Activated B cell treated with CpG ODN at 0.5 μM for 24 hours (primary cell): ENCODE results near the gene NEURL4. TPM values are rescaled to one million over a fixed set of nuclear protein-coding genes. Genes with fewer than 3 reads are reported as not detected.
"Not testable (repeated sequence)": the region's sequence is repeated elsewhere in the genome, so short reads cannot be mapped to it uniquely, and the experiment has no call there.

ENCODE experiments used
- ATAC-seq: fragments of 200-7000 bp; cut with Tn5 transposase; one replicate; pipeline ENCODE4 v1.10.0; 2021; ENCODE audit warnings: low read depth, mild to moderate bottlenecking, moderate library complexity
- CTCF ChIA-PET: fragments of 350-600 bp; sonication (Branson Sonifier 250); formaldehyde crosslinking; loops from one replicate; lab custom pipeline; 2021; ENCODE audit warnings: antibody characterized with exemption; lab: Charles Lee
- POLR2A ChIA-PET: fragments of 350-600 bp; sonication (Branson Sonifier 250); formaldehyde crosslinking; loops from one replicate; lab custom pipeline; 2021; ENCODE audit warnings: antibody characterized with exemption; lab: Charles Lee
- DNase-seq: peaks from one replicate; pipeline ENCODE4 v3.0.0; 2022
- H3K27ac Mint-ChIP-seq: one replicate; pipeline ENCODE4 v1.8.0; 2020; ENCODE audit warnings: mixed read lengths
- H3K27me3 Mint-ChIP-seq: one replicate; pipeline ENCODE4 v1.8.0; 2021; ENCODE audit warnings: mixed read lengths
- H3K36me3 Mint-ChIP-seq: one replicate; pipeline ENCODE4 v1.8.0; 2021; ENCODE audit warnings: low read depth, mixed read lengths
- H3K4me1 Mint-ChIP-seq: one replicate; pipeline ENCODE4 v1.8.0; 2021; ENCODE audit warnings: mixed read lengths
- H3K4me3 Mint-ChIP-seq: one replicate; pipeline ENCODE4 v1.8.0; 2020; ENCODE audit warnings: mild to moderate bottlenecking, mixed read lengths
- H3K9me3 Mint-ChIP-seq: one replicate; pipeline ENCODE4 v1.8.0; 2020; ENCODE audit warnings: mixed read lengths
- intact Hi-C: fragments of 100-400 bp; cut with micrococcal nuclease; formaldehyde crosslinking; loops from one replicate; pipeline ENCODE4 v1.15.1; 2024
- total RNA-seq: library from RNA; stranded (reverse); gene quantifications from 2 replicates; pipeline ENCODE4 v1.2.3, GENCODE V29; 2022
- TF ChIP-seq, protein P1 (sequence below): fragments of 200-600 bp; IDR thresholded peaks from one replicate; pipeline ENCODE4 v1.8.0; 2022; ENCODE audit warnings: antibody characterized with exemption, mild to moderate bottlenecking

NEURL4 gene
- total RNA-seq, 1 donor from 2014 or later = 60.1 TPM

DNA sequence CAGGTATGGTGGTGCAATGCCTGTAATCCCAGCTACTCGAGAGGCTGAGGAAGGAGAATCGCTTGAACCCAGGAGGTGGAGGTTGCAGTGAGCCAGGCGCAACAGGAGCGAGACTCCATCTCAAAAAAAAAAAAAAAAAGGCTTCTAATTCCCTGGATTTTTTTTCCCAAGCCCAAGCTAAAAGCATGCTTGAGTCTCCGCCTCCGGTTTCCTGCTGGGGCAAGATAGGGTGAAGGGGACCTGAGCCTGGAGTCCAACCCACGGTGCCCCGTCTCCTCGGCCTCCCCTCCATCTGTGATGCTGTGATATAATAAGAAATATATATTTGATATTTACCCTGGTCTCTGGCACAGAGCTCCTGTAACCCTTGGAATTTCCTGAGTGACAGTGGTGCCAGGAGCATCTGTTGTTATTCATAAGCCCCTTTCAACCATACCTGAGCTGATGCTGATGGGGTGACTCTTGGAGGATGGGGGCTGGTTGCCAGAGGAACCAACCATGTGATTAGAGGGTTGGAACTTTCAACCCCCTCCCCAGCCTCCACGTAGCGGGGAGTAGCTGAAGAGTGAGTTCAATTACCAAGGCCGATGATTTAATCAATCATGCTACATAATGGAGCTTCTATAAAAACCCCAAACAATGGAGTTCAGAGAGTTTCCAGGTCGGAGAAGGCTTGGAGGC is 38.9 kb upstream of the NEURL4 start:
- no peaks in the 10 kb centered on the region for H3K4me1 Mint-ChIP-seq
- H3K9me3 Mint-ChIP-seq = no peaks in the 10 kb centered on the region
- intact Hi-C loops = no loop called here
- no peak overlapping the region for H3K4me3 Mint-ChIP-seq
- ChIA-PET CTCF (no interaction called here), POLR2A (no interaction called here)
- TF ChIP-seq, protein P1, sequence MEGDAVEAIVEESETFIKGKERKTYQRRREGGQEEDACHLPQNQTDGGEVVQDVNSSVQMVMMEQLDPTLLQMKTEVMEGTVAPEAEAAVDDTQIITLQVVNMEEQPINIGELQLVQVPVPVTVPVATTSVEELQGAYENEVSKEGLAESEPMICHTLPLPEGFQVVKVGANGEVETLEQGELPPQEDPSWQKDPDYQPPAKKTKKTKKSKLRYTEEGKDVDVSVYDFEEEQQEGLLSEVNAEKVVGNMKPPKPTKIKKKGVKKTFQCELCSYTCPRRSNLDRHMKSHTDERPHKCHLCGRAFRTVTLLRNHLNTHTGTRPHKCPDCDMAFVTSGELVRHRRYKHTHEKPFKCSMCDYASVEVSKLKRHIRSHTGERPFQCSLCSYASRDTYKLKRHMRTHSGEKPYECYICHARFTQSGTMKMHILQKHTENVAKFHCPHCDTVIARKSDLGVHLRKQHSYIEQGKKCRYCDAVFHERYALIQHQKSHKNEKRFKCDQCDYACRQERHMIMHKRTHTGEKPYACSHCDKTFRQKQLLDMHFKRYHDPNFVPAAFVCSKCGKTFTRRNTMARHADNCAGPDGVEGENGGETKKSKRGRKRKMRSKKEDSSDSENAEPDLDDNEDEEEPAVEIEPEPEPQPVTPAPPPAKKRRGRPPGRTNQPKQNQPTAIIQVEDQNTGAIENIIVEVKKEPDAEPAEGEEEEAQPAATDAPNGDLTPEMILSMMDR = no peak
- no peaks in the 10 kb centered on the region for H3K27me3 Mint-ChIP-seq
- DNase-seq (no peak), ATAC-seq (no peak)
- H3K36me3 Mint-ChIP-seq = no peaks in the 10 kb centered on the region
- H3K27ac Mint-ChIP-seq = no peak overlapping the region

DNA sequence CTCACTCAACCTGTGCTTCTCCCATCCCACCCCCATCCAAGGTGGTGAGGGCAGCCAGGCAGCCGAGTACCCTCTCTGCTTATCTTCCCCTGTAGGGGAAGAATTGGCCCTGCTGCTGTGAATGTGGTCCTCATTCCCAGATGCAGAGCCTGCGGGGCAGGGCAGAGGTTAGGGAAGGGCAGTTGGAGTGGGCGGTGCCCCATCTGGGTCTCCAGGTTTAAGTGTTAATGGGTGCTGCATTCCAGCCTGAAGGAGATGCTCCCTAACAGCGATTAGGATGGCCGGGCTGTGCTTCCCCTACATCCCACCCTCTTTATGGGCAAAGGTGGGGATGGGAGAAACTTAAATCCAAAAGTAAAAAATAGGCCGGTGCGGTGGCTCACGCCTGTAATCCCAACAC is 37.9 kb upstream of the NEURL4 start:
- ATAC-seq (no peak), DNase-seq (no peak)
- Mint-ChIP-seq H3K36me3 (no peaks in the 10 kb centered on the region), H3K4me1 (no peaks in the 10 kb centered on the region), H3K9me3 (no peaks in the 10 kb centered on the region), H3K27me3 (no peaks in the 10 kb centered on the region), H3K27ac (no peak overlapping the region), H3K4me3 (no peak overlapping the region)
- TF ChIP-seq, protein P1 = no peak
- intact Hi-C loops = no loop called here
- POLR2A ChIA-PET = interaction anchor here (0.7 kb wide), 1 partner anchor 36 kb away, joined by 5 read pairs; no protein-coding TSS in a partner anchor
- CTCF ChIA-PET = no interaction called here

DNA sequence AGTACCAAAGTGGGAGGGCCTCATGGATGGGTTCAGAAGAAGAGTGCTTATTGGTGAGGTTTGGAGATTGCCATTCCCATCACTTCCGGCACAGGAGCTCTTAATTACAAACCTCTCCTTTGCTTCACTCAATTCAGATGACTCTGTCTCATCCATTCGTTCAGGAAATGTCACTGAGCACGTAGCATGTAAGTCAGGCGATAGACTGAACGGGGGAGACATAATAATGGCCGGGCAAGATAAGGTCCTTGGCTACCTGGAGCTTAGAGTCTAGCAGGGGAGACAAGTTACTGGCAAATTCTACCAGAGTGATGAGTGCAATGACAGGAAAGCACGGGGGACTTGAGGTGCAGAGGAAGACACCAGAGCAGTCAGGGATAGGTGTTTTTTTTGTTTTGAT is 36.8 kb upstream of the NEURL4 start:
- H3K4me3 Mint-ChIP-seq, H3K4me1 Mint-ChIP-seq, CTCF ChIA-PET, POLR2A ChIA-PET, ATAC-seq, DNase-seq, H3K36me3 Mint-ChIP-seq, H3K9me3 Mint-ChIP-seq, H3K27ac Mint-ChIP-seq, intact Hi-C loops, H3K27me3 Mint-ChIP-seq: not testable (repeated sequence)

DNA sequence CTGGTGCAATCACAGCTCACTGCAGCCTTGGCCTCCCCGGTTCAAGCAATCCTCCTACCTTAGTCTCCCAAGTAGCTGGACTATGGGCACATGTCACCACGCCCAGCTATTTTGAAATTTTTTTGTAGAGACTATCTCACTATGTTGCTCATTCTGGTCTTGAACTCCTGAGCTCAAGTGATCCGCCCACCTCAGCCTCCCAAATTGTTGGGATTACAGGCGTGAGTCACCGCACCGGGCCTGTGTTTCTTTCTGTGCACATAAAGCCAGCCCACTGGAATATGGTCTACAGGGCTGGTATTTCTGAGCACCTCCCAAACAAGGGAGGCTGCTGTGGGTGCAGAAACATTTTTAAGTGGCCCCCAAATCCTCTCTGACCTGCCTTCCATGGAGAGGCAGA is 34.2 kb upstream of the NEURL4 start:
- Mint-ChIP-seq H3K9me3 (no peaks in the 10 kb centered on the region), H3K4me1 (no peaks in the 10 kb centered on the region), H3K27me3 (no peaks in the 10 kb centered on the region), H3K4me3 (no peak overlapping the region), H3K36me3 (no peaks in the 10 kb centered on the region), H3K27ac (no peak overlapping the region)
- ChIA-PET CTCF (no interaction called here), POLR2A (interaction anchor here (0.6 kb wide), 1 partner anchor 240 kb away, joined by 6 read pairs; no protein-coding TSS in a partner anchor)
- TF ChIP-seq, protein P1 = no peak
- ATAC-seq (no peak), DNase-seq (no peak)
- intact Hi-C loops = no loop called here

DNA sequence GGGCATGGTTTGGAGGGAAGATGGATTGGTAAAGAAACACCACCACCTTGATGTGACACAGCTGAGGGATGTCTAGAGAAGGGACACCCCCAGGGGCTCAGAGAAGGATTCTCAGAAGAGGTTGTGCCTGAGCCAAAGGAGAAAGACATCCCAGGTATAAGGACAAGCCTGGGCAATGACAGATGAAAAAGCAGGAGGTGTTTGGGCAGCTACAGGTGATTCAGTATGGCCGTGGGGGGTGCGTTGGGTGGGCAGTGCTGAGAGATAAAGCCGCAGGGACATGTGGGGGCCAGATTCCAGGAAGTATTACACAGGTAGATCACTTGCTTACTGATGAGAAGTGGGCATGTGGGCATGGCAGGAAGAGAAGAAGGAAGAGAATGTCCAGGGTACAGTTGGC is 32.8 kb upstream of the NEURL4 start:
- Mint-ChIP-seq H3K27me3 (no peaks in the 10 kb centered on the region), H3K4me3 (no peak overlapping the region), H3K9me3 (no peaks in the 10 kb centered on the region), H3K4me1 (no peaks in the 10 kb centered on the region), H3K36me3 (no peaks in the 10 kb centered on the region), H3K27ac (no peak overlapping the region)
- POLR2A ChIA-PET = no interaction called here
- CTCF ChIA-PET = no interaction called here
- ATAC-seq (no peak), DNase-seq (no peak)
- intact Hi-C loops = no loop called here
- TF ChIP-seq, protein P1 = no peak
